GM21367 (cell line): ENCODE data around the gene LAMB3.
A peak's percentile ranks its signal among the peaks of the same experiment; 100 is the strongest.

Experiments
- ATAC-seq: cut with Tn5 transposase; IDR thresholded peaks from one replicate; pipeline ENCODE4 v1.9.1; 2021; ENCODE audit not compliant: unreplicated experiment

Gene LAMB3

DNA sequence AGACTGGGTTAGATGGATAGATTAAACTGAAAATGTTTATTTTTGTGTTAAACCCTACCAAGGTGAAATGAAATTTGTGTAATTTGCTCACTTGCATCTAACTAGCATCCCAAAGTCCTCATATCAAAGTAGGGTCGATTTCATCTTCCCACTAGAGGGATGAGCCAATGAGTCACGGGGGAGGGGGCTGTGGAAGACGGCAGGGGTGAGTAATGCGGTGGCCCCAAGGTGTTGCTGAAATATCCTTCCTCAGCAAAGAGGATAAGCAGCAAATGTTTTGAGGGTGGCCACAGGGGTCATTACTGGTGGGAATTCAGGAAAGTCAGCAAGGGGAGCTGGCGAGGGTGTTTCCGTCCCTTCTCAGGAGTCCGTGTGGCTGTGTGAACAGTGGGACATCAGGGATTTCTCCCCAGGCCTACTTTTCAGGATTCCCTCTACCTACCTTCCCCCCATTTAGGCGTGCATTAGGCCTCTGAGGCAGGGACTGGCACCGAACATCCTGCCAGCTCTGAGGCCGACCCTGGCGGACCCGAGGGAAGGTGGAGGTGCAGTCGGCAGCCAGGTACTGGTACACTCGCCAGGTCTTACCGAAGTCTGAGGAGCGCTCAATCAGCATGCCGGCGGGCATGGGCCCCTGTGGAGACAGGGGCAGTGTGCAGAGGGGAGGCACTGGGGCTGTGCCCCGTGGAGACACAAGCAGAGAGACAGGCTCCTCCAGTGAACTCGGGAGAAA lies 18.1 kb downstream of the LAMB3 start:
- no peak for ATAC-seq

DNA sequence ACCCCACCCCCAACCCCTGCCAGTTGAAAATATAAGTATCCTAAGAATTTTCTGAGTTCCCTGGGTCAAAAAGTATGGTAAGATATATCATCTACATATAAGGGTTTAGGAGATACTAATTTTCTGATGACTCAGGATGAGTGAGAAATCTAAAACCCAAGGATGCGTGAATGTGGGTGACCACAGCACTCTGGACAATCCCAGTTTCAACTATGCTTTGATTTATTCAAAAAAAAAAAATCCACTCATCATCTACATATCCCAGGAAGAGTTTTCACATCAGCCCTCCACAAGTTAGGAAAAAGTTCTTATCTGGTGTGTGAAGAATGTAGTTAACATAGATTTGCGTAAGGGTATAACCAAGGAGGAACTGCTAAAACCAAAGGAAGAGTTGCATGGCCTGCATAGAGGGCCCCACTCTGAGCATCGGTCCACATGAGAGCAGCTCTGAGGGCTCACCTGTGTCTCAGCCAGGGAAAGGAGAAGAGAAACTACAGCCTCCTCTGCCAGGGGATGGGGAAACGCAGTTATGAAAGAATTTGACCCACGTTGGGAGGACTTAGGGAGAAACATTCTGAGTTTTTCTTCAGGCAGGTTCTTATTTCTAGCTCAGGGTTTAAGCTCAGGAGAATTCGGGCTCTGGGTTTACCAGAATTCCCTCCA lies 18.8 kb downstream of the LAMB3 start:
- no peak for ATAC-seq

DNA sequence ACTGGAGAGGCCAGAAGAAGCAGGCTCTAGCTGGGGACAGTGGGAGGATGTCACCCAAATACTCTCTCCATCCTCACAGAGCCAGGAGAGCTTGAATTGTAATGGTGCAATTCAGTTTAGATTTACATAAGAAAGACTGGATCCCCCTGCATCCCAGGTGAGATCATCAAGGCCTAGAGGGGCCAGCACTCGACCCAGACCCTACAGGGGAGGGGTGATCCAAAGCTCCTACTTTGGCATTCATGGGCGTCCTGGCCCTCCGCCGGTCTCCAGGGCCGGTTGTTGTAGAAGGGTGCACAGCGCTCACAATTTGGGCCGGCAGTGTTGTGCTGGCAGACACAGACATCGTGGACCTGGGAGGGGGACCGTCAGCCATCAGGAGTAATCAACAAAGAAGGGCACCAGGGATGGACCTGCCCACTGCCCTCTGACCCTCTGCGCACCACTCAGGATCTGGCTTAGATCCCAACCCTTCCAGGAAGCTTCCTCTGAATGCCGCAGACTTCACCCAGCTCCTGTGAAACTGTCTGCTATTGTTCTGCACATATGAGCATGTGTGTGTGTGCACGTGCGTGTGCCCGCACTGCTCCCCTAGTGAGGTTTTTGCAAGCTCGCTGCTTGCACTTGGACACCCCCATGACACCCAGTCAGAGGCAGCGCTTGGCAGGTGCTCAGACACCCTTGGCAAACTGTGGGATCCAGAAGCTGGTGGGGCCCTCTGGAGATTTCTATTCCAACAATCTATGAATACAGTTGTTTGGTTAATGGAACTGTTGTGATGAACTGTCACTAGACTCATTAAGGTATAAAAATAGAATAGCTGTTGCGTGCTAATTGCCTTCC lies 21.6 kb downstream of the LAMB3 start:
- ATAC-seq, result no peak

DNA sequence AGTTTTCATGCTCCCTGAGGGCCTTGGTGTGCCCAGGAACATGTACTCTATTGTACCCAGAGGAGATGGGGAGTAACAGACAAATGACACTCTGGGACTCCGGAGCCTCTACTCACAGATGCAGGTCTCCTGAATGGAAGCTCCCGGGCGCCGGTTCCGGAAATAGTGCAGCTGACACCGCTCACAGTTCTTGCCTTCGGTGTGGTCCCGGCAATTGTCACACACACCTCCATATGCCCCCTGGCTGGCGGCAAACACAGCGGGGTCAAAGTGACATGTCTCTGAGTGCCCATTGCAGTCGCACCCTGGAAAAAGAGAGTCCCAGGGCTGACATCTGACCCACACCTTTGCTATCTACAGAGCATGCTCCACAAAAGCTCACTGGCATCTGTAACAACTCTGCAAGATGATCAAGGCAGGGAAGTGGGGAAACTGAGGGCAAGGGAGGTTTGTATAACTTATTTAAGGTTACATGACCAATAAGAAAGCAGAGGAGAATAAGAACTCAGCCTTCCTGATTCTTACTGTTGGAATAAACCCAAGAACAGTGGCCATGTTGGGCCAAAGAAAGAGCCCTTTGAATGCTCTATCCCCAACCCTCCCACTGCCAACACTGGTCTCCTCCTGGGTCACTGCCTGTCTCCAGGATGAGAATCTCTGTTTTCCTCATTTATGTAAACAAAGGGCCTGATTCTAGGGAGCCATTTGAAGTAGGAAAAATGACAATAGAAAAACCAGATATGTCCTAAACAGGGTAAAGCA lies 22.4 kb downstream of the LAMB3 start:
- no peak for ATAC-seq

DNA sequence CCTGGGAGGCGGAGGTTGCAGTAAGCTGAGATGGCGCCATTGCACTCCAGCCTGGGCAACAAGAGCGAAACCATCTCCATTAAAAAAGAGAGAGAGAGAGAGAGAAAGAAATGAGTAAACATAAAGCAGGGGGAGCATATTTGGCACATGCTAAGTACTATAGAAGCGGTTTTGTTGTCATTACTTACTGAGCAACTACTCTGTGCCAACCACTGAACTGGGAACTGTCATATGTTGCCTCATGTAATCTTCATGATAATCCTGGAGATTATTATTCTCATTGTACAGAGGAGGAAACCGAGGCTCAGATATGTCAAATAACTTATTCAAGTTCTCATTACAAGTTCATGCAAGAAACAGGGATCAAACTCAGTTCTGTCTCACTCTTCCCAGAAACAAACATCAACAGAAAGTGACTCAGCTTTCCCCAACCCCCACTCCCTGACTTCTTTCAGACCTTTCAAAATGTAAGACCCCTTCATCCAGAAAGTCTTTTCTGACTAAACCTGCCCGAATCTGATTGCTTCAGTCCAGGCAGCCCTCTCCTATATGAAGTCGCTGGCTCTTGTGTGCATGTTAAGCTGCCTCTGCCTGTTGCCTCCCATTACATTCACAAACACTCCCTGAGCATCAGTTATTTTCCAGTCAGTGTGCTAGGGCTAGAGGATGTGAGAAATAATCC lies 23.5 kb downstream of the LAMB3 start:
- no peak for ATAC-seq

DNA sequence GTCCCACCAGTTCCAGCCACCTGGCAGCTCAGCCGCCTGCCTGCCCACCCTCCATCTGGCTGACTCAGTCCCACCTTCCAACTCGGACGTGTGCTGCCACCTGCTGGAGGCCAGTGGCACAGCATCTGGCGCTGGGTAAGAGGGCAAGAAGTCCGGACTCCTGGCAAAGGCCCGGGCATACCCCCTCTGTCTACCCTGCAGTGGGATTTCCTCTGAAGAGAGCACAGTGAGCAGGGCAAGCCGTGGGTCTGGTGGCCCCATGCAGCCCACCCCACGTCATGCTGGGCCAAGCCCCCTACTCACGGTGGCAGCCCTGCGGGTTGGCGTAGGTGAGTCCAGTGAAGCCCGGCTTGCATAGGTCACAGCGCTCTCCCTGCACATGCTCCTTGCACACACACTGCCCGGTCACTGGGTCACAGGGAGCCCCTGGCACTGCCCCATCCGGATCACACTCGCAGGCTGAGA lies 24.5 kb downstream of the LAMB3 start:
- ATAC-seq, result peak; percentile 75

DNA sequence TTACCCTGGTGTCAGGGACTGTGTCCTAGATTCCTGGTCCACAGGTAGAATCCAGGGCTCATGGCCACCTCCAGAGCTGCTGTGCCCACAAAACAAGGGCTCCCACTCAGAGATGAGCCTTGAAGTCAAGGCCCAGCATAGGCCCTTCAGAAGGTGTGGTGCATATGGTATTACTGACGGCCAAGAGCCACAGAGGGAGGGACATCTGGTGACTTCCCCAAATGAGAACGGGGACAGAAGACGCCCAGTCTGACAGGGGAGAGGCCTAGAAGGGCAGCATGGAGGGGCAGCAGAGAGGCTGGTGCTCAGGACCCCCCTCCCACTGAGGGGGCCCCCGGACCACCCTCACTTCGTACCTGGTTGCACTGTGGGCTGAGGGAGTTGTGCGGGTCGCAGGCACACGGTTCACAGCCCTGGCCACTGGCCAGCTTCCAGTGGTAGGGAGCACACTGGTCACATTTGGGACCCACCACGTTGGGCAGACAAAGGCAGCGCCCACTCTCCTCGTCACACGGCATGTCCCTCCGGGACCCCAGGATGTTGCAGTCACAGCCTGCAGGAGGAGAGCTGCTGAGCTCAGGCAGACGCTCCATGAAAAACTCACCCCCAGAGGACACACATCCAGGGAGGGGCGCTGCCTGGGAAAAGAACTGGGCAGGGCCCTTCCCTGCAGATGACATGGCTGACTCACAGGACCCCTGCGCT lies 25.0 kb downstream of the LAMB3 start:
- no peak for ATAC-seq

DNA sequence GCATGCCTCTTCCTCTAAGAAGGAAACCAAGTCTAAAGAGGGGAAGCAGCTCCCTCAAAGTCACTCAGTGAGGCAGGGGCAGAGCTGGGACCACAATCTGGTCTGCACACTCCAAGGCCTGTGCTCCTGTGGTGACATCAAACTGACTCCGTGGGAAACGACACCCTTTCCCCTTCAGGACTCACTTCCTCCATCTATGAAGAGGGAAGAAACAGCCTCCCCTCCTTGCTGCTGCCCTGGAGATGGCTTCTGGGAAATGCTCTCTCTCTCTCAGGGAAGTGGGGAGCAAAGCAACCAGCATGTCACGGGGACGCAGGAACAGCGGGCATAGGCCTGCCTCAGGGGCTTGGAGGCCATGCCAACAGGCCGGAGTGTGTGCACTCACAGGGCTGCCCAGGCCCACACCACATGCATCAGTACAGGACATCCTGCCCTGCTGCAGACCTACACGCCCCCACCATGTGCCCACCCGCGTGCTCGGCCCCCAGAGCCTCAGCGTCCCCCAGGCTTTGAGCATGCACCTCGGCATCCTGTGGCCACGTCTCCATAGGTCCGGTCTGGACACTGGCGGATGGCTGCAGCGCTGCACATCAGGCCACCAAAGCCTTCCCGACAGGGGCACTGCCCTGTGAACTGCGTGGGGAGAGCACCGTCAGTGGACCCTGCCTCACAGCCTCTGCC lies 25.7 kb downstream of the LAMB3 start:
- ATAC-seq, result no peak

DNA sequence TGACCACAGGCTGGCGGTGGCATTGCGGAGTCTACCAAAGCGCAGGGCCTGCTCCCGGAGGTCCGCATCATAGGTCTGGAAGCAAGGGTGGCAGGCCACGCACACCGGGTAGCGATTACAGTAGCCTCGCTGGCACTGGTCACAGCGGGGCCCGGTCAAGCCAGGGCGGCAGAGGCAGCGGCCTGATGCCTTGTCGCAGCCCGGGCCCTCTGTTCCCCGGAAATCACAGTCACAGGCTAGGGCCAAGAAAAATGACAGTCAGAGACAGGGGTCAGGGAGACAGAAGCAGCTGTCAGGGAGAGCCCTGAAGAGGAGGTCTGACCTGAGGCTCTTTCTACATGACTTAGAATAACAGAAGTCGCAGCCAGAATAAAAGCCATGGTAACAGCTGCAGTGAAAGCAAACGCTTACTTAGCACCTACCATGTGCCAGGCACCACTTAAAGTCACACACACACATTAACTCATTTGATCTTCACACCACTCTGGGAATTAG lies 26.4 kb downstream of the LAMB3 start:
- no peak for ATAC-seq

DNA sequence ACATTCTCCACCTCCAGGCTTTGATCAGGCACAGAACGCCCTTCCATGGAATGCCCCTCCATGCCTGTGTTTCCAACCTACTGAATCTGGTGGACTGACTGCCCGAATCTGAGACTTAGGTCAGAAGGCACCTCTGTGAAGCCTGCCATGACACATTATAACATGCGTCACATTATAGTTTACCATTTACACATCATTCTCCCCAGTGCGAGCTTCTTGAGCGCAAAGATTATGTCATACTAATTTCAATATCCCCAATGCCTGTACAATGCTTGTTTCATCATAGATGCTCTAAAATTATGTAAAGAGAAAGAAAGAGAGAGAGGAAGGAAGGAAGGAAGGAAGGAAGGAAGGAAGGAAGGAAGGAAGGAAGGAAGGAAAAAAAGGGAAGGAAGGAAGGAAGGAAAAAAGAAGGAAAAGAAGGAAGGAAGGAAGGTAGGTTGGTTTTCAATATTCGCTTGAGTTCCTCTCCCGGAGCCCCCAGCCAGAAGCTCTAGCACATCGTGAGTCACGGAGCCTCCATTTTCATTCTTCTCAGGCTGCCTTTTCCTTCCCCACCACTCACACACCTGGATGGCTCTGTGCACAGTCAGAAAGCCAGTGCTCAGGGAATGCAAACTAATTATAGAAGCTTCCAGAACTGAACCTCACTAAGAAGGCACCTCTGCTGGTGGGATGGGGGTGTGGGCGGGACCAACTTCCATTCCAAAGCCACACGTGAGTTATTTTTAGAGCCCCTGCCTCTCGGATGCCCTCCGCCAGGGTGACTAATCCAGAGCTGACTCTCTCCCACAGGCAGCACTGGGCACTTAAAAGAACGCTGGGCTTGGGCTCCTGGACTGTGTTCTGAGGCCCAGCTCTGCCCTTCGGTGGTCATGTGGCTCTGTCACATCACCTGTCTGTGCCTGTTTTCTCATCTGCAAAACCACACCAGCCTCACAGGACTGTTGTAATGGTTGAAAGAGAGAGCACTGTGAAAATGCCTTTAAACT lies 27.4 kb downstream of the LAMB3 start:
- ATAC-seq, result no peak

DNA sequence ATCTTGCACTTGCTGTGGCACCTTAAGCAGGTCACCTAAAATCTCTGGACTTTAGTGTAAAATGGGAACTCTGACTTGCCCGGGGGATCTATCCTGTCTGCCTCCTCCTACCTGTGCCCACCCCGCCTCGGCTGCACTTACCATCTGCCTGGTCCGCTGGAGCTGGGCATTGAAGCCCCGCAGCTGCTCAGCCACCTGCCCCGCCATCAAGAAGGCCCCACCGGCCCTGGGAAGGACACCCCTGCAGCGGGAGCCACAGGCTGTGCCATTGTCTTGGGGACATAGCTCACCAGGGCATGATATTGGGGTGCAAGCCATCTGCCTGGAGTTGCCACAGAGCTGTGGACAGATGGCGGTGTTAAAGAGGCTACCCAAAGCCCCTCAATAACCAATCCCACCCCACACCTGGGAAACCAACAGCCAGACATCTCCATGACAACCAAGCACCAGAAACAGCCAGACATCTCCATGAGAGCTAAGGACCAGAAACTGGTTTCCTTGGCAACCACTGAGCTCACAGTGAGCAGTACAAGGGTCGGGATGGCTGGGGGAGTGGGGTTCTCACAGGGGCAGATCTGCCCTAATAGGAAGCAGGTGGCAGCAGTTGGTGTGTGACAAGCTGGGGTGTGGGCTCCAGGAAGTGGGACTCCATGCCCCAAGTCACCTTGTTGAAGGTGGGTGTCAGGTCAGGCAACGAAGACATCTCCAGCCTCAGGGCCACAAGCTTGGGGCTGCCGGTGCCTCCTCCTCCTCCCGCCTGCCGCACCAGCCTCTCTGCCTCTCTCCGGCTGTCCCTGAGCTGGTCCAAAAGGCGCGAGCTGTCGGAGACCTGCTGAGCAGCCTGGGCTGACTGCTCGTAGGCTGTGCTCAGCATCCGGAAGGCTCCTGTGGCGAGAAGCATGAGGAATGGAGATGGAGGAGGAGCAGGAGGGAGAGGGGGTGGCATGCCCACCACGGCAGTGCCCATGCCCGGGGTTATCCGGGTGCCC lies 29.1 kb downstream of the LAMB3 start:
- no peak for ATAC-seq

DNA sequence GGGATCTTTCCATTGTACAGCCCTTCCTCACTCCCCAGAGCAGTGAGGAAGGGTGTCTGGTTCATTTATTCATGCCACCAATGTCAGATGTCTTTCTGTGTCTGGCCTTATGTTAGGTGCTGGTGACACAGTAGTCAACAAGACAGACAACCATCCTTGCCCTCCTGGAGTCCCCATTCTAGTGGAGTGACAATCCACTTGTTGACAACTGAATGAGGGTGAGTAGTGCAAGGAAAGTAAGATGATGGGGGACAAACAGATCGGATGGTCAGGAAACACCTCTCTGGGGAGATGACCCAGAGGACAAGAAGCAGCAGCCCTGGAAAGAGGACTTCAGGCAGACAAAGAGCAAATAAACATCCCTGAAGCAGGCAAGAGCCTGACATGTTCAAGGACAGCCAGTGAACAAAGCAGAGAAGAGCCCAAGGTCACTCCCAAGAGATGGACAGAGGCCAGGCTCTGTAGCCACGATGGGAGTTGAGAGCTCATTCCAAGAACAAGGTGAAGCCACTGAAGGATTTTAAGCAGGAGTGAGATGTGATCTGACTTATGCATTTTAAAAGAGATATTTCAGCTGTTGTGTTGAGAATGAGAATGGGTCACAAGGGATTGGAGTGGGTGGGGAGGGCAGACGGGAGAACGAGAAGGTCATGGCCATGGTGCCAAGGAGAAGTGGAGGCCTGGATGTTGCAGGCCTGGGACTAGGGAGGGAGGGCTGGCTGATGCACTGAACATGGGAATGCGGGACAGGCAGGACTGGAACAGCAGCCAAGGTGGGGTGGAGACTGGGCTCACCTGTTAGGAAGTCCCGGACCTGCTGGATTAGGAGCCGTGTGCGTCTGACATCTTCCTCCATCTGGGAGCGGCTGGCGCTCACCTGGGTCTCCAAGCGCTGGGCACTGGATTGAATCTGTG lies 30.2 kb downstream of the LAMB3 start:
- ATAC-seq, result no peak

DNA sequence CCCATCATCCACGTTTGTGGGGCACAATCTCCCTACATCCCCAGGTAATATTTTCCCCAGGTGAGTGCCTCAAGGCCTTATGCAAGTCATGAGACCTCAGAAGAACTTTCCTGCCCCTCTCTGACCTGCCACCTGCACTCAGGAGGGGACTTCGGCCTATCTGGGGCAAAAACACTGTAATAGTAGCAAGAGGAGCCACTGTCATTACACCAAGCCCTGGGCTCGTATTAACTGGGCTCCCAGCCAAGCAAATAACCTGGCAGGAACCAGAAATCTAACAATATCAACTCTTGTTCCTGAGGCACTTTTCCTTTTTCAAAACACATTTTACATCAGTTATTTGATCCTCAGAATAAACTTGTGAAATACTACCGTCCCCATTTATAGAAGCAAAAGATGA lies 30.9 kb downstream of the LAMB3 start:
- no peak for ATAC-seq

DNA sequence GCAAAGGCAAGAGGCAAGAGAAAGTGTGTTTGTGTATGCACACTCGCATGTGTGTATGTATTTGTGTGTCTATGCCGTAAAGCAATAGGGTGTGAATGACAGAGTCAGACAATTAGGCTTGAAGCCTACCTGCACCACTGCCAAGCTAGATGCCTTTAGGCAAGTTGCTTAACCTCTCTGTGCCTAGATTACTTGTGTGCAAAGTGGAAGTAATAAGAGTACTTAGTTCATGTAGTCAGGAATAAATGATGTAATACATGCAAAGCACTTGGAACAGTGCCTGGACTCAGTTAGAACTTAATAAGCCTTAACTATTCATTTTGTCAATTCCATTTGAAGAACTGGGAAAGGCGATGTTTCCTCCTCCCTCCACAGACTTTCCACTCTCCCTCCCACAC lies 31.7 kb downstream of the LAMB3 start:
- ATAC-seq, result no peak

DNA sequence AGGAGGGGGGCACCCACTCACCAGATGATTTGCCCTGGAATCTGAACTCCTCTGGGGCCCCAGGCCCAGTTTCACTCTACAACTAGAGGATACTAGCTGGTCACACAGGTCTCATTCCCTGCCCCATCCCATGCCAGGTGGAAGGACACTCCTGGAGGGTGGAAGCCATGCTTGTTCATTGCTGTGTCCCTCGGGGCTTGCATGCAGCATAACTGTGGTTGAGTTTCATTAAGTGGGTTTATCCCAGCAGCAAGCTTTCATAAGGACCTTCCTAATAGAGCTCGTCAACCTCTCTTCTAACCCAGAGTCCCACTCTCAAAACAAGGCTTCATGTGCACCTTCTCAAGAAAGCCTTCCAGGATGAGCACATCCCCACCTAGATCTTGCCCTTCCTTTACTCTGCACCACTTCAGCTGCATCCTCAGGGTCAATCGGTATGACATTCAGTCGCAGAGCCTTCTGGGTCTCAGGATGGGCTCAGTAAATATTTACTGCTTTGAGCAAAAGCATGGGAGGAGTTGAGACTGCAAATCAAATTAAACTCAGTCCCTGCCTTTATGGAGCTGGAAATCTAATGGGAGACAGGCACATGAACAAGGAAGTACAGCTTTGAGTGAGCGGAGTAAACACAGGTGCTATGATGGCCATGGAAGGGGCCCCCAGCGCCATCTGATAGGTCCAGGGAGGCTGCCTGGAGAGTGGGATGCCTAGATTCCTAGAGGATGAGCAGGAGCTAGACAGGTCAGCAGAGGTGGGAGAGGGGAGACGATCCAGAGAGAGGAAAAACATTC lies 32.3 kb downstream of the LAMB3 start:
- no peak for ATAC-seq
